ENCODE results near the gene SLC5A2. TPM values are rescaled to one million over a fixed set of nuclear protein-coding genes. Genes with fewer than 3 reads are reported as not detected.

SLC5A2 gene
- total and polyA plus RNA-seq, 2 of the 13 experiments (the other 11 are each of a cell fraction or from before 2014, with no cell fraction given) = 0.24 to 0.97 TPM

DNA sequence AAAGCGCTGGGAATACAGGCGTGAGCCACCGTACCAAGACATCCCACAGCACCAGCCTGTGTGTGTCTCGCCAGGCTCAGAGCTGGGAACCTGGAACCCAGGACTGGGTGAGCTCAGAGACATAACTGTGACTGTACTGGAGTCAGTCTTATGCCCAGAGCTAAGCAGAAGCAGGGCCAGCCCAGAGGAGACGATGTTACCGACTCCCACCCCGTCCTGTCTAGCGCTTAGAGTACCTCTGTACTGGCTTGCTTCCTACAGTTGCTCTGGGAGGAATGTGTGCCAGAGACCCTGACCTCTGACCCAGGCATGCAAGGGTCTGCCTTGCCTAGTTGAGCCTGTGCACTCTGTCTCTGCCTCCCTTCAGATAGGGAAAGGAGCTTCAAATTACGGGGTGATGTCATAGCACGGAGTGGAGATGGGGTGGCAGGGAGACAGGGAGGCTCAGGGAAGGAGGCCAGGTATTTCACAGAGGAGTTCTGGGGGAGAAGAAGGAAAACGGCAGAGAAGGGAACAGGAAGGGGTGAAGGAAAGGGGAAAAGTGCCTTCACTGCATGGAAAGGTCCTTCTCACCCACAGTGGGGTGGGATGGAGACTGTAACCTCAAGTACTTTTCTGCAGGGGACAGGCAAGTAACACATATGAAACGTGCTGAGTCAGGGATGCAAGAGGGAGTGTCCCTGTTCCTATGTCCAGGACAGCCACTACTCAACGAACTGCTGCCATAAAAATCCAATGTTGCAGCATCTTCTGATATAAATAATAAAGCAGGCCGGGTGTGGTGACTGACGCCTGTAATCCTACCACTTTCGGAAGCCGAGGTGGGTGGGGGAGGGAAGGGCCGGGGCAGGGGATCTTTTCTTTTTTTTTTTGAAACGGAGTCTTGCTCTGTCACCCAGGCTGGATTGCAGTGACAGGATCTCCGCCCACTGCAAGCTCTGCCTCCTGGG is 29.4 kb upstream of the SLC5A2 start (continued):
- 0 out of 2 replicates have a peak, but pooled peaks have one; percentile 58 for TF ChIP-seq MTA1 (CRISPR knock-in tag; IDR thresholded peaks at IDR 0.05; ENCODE audit: borderline replicate concordance)
- TF ChIP-seq ZNF563 (CRISPR knock-in tag; IDR thresholded peaks at IDR 0.05) = 0 out of 2 replicates have a peak, but pooled peaks have one; percentile 22
- TF ChIP-seq EP300 (IDR thresholded peaks at IDR 0.05; ENCODE audit: low read depth in 2 of 2, low read length in 2 of 2) = no peak
- no peak for TF ChIP-seq EP300 (CRISPR knock-in tag; IDR thresholded peaks at IDR 0.05; ENCODE audit: borderline replicate concordance)
- TF ChIP-seq, protein P1, sequence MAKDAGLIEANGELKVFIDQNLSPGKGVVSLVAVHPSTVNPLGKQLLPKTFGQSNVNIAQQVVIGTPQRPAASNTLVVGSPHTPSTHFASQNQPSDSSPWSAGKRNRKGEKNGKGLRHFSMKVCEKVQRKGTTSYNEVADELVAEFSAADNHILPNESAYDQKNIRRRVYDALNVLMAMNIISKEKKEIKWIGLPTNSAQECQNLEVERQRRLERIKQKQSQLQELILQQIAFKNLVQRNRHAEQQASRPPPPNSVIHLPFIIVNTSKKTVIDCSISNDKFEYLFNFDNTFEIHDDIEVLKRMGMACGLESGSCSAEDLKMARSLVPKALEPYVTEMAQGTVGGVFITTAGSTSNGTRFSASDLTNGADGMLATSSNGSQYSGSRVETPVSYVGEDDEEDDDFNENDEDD (CRISPR knock-in tag; IDR thresholded peaks at IDR 0.05; ENCODE audit: borderline replicate concordance) = 0 out of 2 replicates have a peak, but pooled peaks have one; percentile 26
- no peak for TF ChIP-seq ZFP82 (CRISPR knock-in tag; IDR thresholded peaks at IDR 0.05; ENCODE audit: borderline replicate concordance)
- TF ChIP-seq ZEB1 (IDR thresholded peaks at IDR 0.05; ENCODE audit: insufficient replicate concordance, low read depth) = no peak
- TF ChIP-seq SMAD3 (CRISPR knock-in tag; IDR thresholded peaks at IDR 0.05) = no peak
- TF ChIP-seq TEAD3 (CRISPR knock-in tag; optimal IDR thresholded peaks at IDR 0.05; ENCODE audit: borderline replicate concordance) = peak; percentile 96
- no peak for TF ChIP-seq GTF3A (CRISPR knock-in tag; conservative IDR thresholded peaks at IDR 0.05)
- TF ChIP-seq, protein P2, sequence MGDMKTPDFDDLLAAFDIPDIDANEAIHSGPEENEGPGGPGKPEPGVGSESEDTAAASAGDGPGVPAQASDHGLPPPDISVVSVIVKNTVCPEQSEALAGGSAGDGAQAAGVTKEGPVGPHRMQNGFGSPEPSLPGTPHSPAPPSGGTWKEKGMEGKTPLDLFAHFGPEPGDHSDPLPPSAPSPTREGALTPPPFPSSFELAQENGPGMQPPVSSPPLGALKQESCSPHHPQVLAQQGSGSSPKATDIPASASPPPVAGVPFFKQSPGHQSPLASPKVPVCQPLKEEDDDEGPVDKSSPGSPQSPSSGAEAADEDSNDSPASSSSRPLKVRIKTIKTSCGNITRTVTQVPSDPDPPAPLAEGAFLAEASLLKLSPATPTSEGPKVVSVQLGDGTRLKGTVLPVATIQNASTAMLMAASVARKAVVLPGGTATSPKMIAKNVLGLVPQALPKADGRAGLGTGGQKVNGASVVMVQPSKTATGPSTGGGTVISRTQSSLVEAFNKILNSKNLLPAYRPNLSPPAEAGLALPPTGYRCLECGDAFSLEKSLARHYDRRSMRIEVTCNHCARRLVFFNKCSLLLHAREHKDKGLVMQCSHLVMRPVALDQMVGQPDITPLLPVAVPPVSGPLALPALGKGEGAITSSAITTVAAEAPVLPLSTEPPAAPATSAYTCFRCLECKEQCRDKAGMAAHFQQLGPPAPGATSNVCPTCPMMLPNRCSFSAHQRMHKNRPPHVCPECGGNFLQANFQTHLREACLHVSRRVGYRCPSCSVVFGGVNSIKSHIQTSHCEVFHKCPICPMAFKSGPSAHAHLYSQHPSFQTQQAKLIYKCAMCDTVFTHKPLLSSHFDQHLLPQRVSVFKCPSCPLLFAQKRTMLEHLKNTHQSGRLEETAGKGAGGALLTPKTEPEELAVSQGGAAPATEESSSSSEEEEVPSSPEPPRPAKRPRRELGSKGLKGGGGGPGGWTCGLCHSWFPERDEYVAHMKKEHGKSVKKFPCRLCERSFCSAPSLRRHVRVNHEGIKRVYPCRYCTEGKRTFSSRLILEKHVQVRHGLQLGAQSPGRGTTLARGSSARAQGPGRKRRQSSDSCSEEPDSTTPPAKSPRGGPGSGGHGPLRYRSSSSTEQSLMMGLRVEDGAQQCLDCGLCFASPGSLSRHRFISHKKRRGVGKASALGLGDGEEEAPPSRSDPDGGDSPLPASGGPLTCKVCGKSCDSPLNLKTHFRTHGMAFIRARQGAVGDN (CRISPR knock-in tag; IDR thresholded peaks at IDR 0.05) = peak; percentile 61
- 0 out of 2 replicates have a peak, but pooled peaks have one; percentile 64 for TF ChIP-seq AKAP8 (CRISPR knock-in tag; IDR thresholded peaks at IDR 0.05)
- TF ChIP-seq IKZF4 (CRISPR knock-in tag; IDR thresholded peaks at IDR 0.05; ENCODE audit: borderline replicate concordance, low read depth, not compliant biosample characterization) = no peak
- 0 out of 2 replicates have a peak, but pooled peaks have one; percentile 51 for TF ChIP-seq SRY (CRISPR knock-in tag; IDR thresholded peaks at IDR 0.05)
- TF ChIP-seq NFKB2 (CRISPR knock-in tag; IDR thresholded peaks at IDR 0.05; ENCODE audit: borderline replicate concordance) = peak; percentile 45; the same call in 1 of the 2 replicates
- TF ChIP-seq, protein P3, sequence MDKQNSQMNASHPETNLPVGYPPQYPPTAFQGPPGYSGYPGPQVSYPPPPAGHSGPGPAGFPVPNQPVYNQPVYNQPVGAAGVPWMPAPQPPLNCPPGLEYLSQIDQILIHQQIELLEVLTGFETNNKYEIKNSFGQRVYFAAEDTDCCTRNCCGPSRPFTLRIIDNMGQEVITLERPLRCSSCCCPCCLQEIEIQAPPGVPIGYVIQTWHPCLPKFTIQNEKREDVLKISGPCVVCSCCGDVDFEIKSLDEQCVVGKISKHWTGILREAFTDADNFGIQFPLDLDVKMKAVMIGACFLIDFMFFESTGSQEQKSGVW (CRISPR knock-in tag; IDR thresholded peaks at IDR 0.05; ENCODE audit: borderline replicate concordance) = no peak
- TF ChIP-seq ELF3 (CRISPR knock-in tag; IDR thresholded peaks at IDR 0.05) = no peak
- TF ChIP-seq MTF2 (CRISPR knock-in tag; IDR thresholded peaks at IDR 0.05; ENCODE audit: borderline replicate concordance) = no peak
- TF ChIP-seq KAT2B (IDR thresholded peaks at IDR 0.05; ENCODE audit: borderline replicate concordance, low read depth, low read length) = no peak
- TF ChIP-seq GLI4 (CRISPR knock-in tag; IDR thresholded peaks at IDR 0.05; ENCODE audit: borderline replicate concordance) = 0 out of 2 replicates have a peak, but pooled peaks have one; percentile 42
- peak; percentile 34; the same call in 1 of the 3 replicates for TF ChIP-seq MXI1 (IDR thresholded peaks at IDR 0.05; ENCODE audit: borderline replicate concordance, low read depth, low read length)
- no peak for TF ChIP-seq ZNF180 (CRISPR knock-in tag; IDR thresholded peaks at IDR 0.05; ENCODE audit: borderline replicate concordance, low read depth)
- no peak for TF ChIP-seq CBFB (CRISPR knock-in tag; IDR thresholded peaks at IDR 0.05)
